ENCODE results near the gene LRRC36.
"Not testable (repeated sequence)": the region's sequence is repeated elsewhere in the genome, so short reads cannot be mapped to it uniquely, and the experiment has no call there.

LRRC36 gene

GRCh38 chr16:67407176-67407787 lies 80.7 kb downstream of the LRRC36 start:
- DNase-seq = no peak

GRCh38 chr16:67407788-67408452 lies 81.3 kb downstream of the LRRC36 start:
- DNase-seq = no peak

- no peak for DNase-seq
Measured at GRCh38 chr16:67409631-67410030, 83.0 kb downstream of the LRRC36 start.

GRCh38 chr16:67411339-67411738 lies 84.7 kb downstream of the LRRC36 start:
- no peak for DNase-seq

DNA sequence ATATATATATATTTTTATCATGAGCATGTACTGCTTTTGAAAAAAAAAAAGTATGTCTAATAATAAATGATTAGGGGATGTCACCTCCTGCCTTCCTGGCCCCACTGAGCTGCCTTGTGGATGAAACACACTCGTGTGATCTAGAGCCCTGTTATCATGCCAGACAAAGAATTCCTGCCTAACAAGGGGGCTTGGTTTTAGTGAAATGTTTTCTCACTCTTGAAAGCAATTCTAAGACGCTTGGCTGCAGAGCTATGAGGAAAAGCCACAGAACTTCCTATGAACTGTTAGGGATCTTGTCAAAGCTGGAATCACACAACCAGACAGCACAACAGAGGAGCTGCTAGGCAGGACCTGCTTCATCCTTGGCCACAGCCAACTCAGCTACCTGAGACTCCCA lies 85.7 kb downstream of the LRRC36 start:
- no peak for DNase-seq

DNA sequence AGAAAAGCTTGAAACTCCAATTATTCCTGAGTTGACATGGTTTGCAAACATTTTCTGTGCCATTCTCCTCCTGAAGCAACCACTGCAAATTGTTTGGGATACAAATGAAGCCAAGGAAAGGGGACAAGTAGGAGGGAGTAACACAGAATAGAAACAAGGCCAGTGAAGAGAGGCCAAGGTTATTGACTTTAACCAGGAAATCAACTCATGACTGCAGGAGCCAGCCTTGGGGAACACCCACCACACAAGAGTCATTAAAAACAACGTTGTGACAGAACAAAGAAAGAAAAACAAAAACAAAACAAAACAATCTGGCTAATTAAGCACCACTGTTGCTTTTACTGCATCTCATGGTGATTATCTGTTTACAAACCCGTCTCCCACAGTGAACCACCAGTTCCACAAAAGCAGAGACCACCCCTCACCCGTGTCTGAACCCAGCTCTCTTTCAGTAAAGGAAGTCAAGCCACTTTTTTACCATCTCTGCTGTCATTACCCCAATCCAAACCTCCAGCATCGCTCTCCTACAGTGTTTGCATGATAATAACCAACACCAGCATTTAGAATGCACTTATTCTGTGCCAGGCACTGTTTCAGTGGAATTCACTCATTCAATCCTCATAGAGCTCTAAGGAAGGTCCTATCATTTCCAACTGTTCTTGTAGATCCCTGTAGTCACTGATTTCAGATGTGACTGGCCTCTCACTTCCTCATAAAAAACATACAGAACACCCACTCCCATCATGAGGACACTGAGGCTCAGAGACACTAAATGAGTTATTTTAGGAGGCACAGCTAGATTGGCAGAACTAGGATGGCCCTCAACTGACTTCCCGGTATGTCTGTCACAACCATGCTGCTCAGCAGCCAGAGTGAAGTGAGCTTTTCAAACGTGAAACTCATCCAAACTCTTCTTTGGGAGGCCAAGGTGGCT lies 87.6 kb downstream of the LRRC36 start:
- DNase-seq = no peak

DNA sequence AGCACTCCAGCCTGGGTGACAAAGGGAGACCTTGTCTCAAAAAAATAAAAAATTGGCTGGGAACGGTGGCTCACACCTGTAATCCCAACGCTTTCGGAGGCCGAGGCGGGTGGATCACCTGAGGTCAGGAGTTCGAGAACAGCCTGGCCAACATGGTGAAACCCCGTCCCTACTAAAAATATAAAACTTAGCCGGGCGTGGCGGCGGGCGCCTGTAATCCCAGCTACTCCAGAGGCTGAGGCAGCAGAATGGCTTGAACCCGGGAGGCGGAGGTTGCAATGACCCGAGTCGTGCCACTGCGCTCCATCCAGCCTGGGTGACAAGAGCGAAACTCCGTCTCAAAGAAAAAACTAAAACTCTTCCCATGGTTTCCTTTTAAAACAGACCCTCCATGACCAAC lies 88.8 kb downstream of the LRRC36 start:
- not testable (repeated sequence) for DNase-seq

- no peak for DNase-seq
Measured at GRCh38 chr16:67415872-67416793, 89.5 kb downstream of the LRRC36 start, which contains the start of gene ZDHHC1. Gene ZDHHC1, minus strand, starts transcription at chr16:67416477. Its CDS starts 8,702 bp downstream, at chr16:67407775.

- DNase-seq = no peak
Measured at GRCh38 chr16:67417333-67418061, 90.9 kb downstream of the LRRC36 start.

DNA sequence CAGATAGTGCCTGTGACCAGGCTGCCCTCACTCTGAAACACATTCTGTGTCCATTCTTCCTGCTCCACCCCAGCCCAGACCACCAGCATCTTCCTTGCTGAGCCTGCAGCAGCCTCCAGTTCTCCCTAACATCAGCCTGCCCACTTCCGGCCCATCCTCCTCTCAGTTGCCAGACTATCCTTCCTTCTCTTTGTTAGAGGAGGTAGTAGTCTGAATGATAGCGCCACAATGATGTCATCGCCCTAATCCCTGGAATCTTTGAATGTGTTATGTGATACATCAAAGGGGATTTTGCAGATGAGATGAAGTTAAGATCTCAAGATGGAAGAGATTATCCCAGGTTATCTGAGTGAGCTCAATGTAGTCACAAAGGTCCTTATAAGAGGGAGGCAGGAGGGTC lies 92.9 kb downstream of the LRRC36 start:
- no peak for DNase-seq

DNA sequence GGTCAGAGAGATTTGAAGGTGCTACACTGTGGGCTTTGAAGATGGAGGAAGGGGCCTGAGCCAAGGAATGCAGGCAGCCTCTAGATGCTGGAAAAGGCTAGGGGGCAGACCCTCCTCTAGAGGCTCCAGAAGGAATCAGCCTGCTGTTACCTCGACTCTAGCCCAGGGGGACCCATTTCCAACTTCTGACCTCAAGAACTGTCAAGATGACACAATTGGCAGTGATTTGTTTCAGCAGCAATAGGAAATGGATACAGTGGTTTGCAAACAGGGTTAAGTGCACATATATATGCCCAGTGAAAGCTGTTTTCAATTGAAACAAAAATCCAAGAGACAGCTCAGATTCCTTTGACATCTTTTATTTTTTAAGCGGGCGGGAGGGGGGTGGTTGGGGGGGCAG lies 93.3 kb downstream of the LRRC36 start:
- DNase-seq = no peak

GRCh38 chr16:67421030-67421429 lies 94.4 kb downstream of the LRRC36 start:
- DNase-seq = no peak

DNA sequence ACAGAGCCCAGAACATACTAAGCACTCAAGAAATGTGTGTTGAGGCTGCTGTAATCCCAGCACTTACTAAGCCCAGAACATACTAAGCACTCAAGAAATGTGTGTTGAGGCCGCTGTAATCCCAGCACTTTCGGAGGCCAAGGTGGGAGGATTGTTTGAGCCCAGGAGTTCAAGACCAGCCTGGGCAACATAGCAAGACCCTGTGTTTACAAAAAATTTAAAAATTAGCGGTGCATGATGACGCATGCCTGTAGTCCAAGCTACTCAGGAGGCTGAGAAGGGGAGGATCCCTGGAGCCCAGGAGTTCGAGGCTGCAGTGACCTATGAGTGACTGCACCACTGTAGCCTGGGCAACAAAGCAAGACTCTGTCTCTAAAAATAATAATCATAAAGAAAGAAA lies 96.4 kb downstream of the LRRC36 start:
- DNase-seq = no peak

- DNase-seq = no peak
Measured at GRCh38 chr16:67423611-67424260, 97.1 kb downstream of the LRRC36 start.

GRCh38 chr16:67424261-67424615 lies 97.6 kb downstream of the LRRC36 start:
- DNase-seq = no peak

GRCh38 chr16:67425061-67425460 lies 98.4 kb downstream of the LRRC36 start:
- peak; percentile 11 for DNase-seq

GRCh38 chr16:67425580-67425979 lies 99.0 kb downstream of the LRRC36 start:
- DNase-seq = no peak

DNA sequence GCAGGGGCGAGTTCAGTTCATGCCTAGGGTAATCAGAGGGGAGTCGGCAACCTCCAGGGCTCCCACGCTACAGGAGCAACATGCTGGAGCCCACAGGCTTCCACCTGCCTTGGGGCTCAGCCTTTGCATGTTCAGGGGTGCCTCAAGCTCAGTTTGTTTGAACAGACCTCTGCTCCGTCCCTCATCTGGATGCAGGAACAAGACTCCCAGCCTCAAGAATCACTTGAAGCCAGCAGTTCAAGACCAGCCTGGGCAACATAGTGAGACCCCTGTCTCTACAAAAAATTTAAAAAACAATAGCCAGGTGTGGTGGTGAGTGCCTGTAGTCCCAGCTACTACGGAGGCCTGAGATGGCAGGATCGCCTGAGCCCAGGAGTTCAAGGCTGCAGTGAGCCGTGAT lies 99.4 kb downstream of the LRRC36 start:
- DNase-seq = no peak

DNA sequence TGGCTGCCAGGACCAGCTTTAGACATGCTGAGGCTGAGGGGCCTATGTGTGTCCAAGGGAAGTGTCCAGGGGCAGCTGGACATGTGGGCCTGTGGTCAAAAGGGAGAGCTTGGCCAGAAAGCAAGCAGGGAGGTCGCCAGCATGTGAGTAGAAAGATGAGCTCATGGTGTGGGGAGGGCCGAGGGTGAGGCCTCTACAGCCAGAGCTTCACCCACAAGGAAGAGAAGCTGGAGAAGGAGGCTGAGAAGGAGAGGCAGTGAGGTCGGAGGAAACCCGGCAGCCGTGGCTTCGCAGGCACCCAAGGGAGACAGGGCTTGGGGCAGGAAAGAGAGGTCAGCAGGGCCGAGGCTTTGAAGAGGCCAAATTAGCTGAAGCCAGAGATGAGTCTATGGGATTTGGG lies 100.3 kb downstream of the LRRC36 start:
- no peak for DNase-seq

GRCh38 chr16:67428146-67428731 lies 101.6 kb downstream of the LRRC36 start:
- DNase-seq = peak; percentile 3

Data from NCI-H526 treated with DMSO at 0.1 percent for 48 hours (cell line).